ENCODE measurements around the gene SLC7A11.
"Not testable (repeated sequence)": the region's sequence is repeated elsewhere in the genome, so short reads cannot be mapped to it uniquely, and the experiment has no call there.

The SLC7A11 gene

DNA sequence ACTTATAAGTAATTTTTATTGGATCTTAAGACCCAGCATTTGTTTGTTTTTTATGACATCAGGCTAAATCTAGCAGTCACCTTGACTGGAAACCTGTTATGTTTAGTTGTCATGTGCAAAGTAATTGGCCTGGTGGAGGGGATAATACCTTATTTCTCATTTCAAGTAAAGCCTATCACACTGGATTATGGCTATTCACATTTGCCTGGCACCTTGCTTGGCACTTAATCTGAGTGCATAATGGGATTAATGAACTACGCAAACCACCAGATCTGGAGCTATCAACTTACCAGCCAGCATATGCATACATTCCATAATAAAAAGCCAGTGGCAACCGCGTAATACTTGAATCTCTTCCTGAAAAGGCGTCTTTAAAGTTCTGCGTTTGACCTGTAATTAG, 23.2 kb downstream of the SLC7A11 start:
- WGBS (ENCODE audit: extremely low coverage, insufficient coverage, insufficient read length) = no CpG with 5 or more reads among the region's 5 CpGs

DNA sequence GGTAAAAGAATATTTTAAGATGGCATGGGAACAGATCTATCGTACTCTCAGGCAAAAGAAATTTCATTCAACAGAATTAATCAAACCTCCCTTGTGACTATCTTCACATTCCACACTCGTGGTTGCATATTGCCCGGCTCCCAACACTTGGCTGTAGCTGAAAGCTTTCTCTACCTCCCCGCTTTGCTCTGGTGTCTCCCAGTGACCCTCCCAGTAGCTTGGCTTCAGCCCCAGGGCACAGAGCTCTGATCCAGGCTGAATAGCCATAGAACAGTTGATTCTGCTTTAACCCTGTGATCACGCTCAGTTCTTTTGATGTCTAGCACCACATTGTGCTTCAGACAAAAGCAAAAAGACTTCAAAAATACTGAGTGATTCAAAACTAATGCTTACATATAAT, 24.6 kb downstream of the SLC7A11 start:
- Histone ChIP-seq H3K27ac (ENCODE audit: low read depth, low read length) (no peak overlapping the region), H3K23ac (ENCODE audit: low read length) (no peak overlapping the region), H2BK120ac (ENCODE audit: insufficient read depth, low read length, poor library complexity) (no peak overlapping the region), H3K9ac (ENCODE audit: low read length) (no peak overlapping the region), H2AFZ (ENCODE audit: insufficient read depth, low read length, poor library complexity) (no peak overlapping the region), H2AK5ac (ENCODE audit: low read length) (no peak overlapping the region), H3K9me3 (ENCODE audit: insufficient read depth, low read depth, low read length) (no peaks in the 10 kb centered on the region), H3K4me3 (ENCODE audit: low read depth, low read length) (no peak overlapping the region), H3K4me2 (ENCODE audit: low read length) (no peak overlapping the region), H3K79me2 (ENCODE audit: control insufficient read depth, insufficient read depth, low read length, poor library complexity) (no peaks in the 10 kb centered on the region), H3K14ac (ENCODE audit: low read length) (no peak overlapping the region), H4K91ac (ENCODE audit: low read depth, low read length) (no peak overlapping the region), H2BK12ac (ENCODE audit: low read length) (no peak overlapping the region), H3K27me3 (ENCODE audit: insufficient read depth, low read length) (no peaks in the 10 kb centered on the region), H2BK5ac (ENCODE audit: low read depth, low read length, poor library complexity) (no peak overlapping the region), H3K4ac (ENCODE audit: low read depth, low read length) (no peak overlapping the region), H3K4me1 (ENCODE audit: control insufficient read depth in 1 of 2, insufficient read depth in 2 of 2, low read length in 2 of 2) (peaks cover 2 to 3% of the 10 kb centered on the region in 2 experiments), H4K12ac (ENCODE audit: low read depth, low read length) (no peak overlapping the region), H3K79me1 (ENCODE audit: low read length) (no peaks in the 10 kb centered on the region), H4K8ac (ENCODE audit: low read depth, low read length) (no peak overlapping the region), H3K36me3 (ENCODE audit: control insufficient read depth in 1 of 2, insufficient read depth in 2 of 2, low read length in 2 of 2) (no peaks in the 10 kb centered on the region), H3K18ac (ENCODE audit: low read length) (no peak overlapping the region)
- no peak for DNase-seq
- WGBS (ENCODE audit: extremely low coverage, insufficient coverage, insufficient read length) = no CpG with 5 or more reads among the region's 5 CpGs

More for the DNA sequence above, 23.2 kb downstream of the SLC7A11 start:
- H3K14ac ChIP-seq (ENCODE audit: low read length) = no peak overlapping the region
- H4K8ac ChIP-seq (ENCODE audit: low read depth, low read length) = no peak overlapping the region
- H2BK120ac ChIP-seq (ENCODE audit: insufficient read depth, low read length, poor library complexity) = no peak overlapping the region
- H3K4me1 ChIP-seq (ENCODE audit: control insufficient read depth in 1 of 2, insufficient read depth in 2 of 2, low read length in 2 of 2) = peaks cover 2 to 3% of the 10 kb centered on the region in 2 experiments
- H3K4me3 ChIP-seq (ENCODE audit: low read depth, low read length) = no peak overlapping the region
- H3K27ac ChIP-seq (ENCODE audit: low read depth, low read length) = no peak overlapping the region
- H3K9ac ChIP-seq (ENCODE audit: low read length) = no peak overlapping the region
- no peaks in the 10 kb centered on the region for H3K27me3 ChIP-seq (ENCODE audit: insufficient read depth, low read length)
- no peak overlapping the region for H4K12ac ChIP-seq (ENCODE audit: low read depth, low read length)
- no peak overlapping the region for H2AK5ac ChIP-seq (ENCODE audit: low read length)
- no peak overlapping the region for H3K23ac ChIP-seq (ENCODE audit: low read length)
- H2BK12ac ChIP-seq (ENCODE audit: low read length) = no peak overlapping the region
- no peak overlapping the region for H2BK5ac ChIP-seq (ENCODE audit: low read depth, low read length, poor library complexity)
- H3K79me2 ChIP-seq (ENCODE audit: control insufficient read depth, insufficient read depth, low read length, poor library complexity) = no peaks in the 10 kb centered on the region
- H3K36me3 ChIP-seq (ENCODE audit: control insufficient read depth in 1 of 2, insufficient read depth in 2 of 2, low read length in 2 of 2) = no peaks in the 10 kb centered on the region
- no peak overlapping the region for H4K91ac ChIP-seq (ENCODE audit: low read depth, low read length)
- no peak overlapping the region for H3K4ac ChIP-seq (ENCODE audit: low read depth, low read length)
- H3K18ac ChIP-seq (ENCODE audit: low read length) = no peak overlapping the region
- no peak for DNase-seq
- H2AFZ ChIP-seq (ENCODE audit: insufficient read depth, low read length, poor library complexity) = no peak overlapping the region
- H3K79me1 ChIP-seq (ENCODE audit: low read length) = no peaks in the 10 kb centered on the region
- no peak overlapping the region for H3K4me2 ChIP-seq (ENCODE audit: low read length)
- no peaks in the 10 kb centered on the region for H3K9me3 ChIP-seq (ENCODE audit: insufficient read depth, low read depth, low read length)

DNA sequence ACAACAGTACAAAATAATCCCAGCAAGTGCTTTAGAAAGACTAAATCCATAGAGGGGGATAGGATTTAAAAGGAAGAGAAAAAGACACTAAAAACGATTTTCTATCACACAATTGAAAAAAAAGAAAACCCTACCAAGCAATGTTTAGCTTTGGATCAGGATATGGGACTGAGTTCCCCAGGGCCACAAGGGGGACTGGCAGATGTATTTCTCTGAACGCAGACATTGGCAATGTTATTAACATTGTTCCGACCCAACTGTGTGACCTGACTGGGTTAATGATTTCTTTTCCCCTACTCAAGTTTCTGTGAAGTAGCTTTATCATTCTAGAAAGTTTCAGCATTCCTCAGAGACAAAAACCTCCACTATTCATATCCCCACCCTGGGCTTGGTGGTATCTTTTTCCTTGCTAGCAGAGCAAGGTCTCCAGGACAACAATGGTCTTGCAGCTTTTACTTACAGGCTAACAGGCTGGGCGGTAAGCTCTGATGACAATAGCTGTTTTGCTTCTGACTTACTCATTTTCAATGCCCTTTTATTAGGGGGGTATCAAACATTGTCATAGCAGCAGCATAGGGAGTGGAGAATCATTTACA, 25.8 kb downstream of the SLC7A11 start:
- no peaks in the 10 kb centered on the region for H3K79me2 ChIP-seq (ENCODE audit: control insufficient read depth, insufficient read depth, low read length, poor library complexity)
- no peak for DNase-seq
- no peak overlapping the region for H3K4me2 ChIP-seq (ENCODE audit: low read length)
- peaks cover 2 to 3% of the 10 kb centered on the region in 2 experiments for H3K4me1 ChIP-seq (ENCODE audit: control insufficient read depth in 1 of 2, insufficient read depth in 2 of 2, low read length in 2 of 2)
- H2BK5ac ChIP-seq (ENCODE audit: low read depth, low read length, poor library complexity) = no peak overlapping the region
- H2BK120ac ChIP-seq (ENCODE audit: insufficient read depth, low read length, poor library complexity) = no peak overlapping the region
- no peak overlapping the region for H2BK12ac ChIP-seq (ENCODE audit: low read length)
- H3K9me3 ChIP-seq (ENCODE audit: insufficient read depth, low read depth, low read length) = no peaks in the 10 kb centered on the region
- H3K27me3 ChIP-seq (ENCODE audit: insufficient read depth, low read length) = no peaks in the 10 kb centered on the region
- no peak overlapping the region for H2AK5ac ChIP-seq (ENCODE audit: low read length)
- H3K79me1 ChIP-seq (ENCODE audit: low read length) = no peaks in the 10 kb centered on the region
- no peak overlapping the region for H3K9ac ChIP-seq (ENCODE audit: low read length)
- H3K14ac ChIP-seq (ENCODE audit: low read length) = no peak overlapping the region
- no peak overlapping the region for H4K91ac ChIP-seq (ENCODE audit: low read depth, low read length)
- H3K36me3 ChIP-seq (ENCODE audit: control insufficient read depth in 1 of 2, insufficient read depth in 2 of 2, low read length in 2 of 2) = no peaks in the 10 kb centered on the region
- no peak overlapping the region for H3K18ac ChIP-seq (ENCODE audit: low read length)
- H3K23ac ChIP-seq (ENCODE audit: low read length) = no peak overlapping the region
- no CpG with 5 or more reads among the region's 4 CpGs for WGBS (ENCODE audit: extremely low coverage, insufficient coverage, insufficient read length)
- no peak overlapping the region for H3K27ac ChIP-seq (ENCODE audit: low read depth, low read length)
- H4K8ac ChIP-seq (ENCODE audit: low read depth, low read length) = no peak overlapping the region
- H3K4ac ChIP-seq (ENCODE audit: low read depth, low read length) = no peak overlapping the region
- H3K4me3 ChIP-seq (ENCODE audit: low read depth, low read length) = no peak overlapping the region
- H2AFZ ChIP-seq (ENCODE audit: insufficient read depth, low read length, poor library complexity) = no peak overlapping the region
- no peak overlapping the region for H4K12ac ChIP-seq (ENCODE audit: low read depth, low read length)

DNA sequence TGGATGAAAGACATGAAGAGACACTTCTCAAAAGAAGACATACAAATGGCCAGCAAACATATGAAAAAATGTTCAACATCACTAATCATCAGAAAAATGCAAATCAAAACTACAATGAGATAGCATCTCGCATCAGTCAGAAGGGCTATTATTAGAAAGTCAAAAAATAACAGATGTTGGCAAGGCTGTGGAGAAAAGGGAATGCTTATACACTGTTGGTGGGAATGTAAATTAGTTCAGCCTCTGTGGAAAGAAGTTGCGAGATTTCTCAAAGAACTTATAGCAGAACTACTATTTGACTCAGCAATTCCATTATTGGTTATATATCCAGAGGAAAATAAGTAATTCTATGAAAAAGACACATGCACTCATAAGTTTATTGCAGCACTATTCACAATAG, 31.6 kb downstream of the SLC7A11 start:
- not testable (repeated sequence) for H2AFZ ChIP-seq (ENCODE audit: insufficient read depth, low read length, poor library complexity); H3K4me2 ChIP-seq (ENCODE audit: low read length); H3K79me2 ChIP-seq (ENCODE audit: control insufficient read depth, insufficient read depth, low read length, poor library complexity); H4K8ac ChIP-seq (ENCODE audit: low read depth, low read length); H3K9me3 ChIP-seq (ENCODE audit: insufficient read depth, low read depth, low read length); H3K4ac ChIP-seq (ENCODE audit: low read depth, low read length); H3K36me3 ChIP-seq (ENCODE audit: control insufficient read depth in 1 of 2, insufficient read depth in 2 of 2, low read length in 2 of 2); H3K23ac ChIP-seq (ENCODE audit: low read length); H3K27ac ChIP-seq (ENCODE audit: low read depth, low read length); H3K9ac ChIP-seq (ENCODE audit: low read length); H2AK5ac ChIP-seq (ENCODE audit: low read length); H3K79me1 ChIP-seq (ENCODE audit: low read length); H2BK5ac ChIP-seq (ENCODE audit: low read depth, low read length, poor library complexity); DNase-seq; H4K12ac ChIP-seq (ENCODE audit: low read depth, low read length); H3K4me1 ChIP-seq (ENCODE audit: control insufficient read depth in 1 of 2, insufficient read depth in 2 of 2, low read length in 2 of 2); H4K91ac ChIP-seq (ENCODE audit: low read depth, low read length); H2BK12ac ChIP-seq (ENCODE audit: low read length); H3K27me3 ChIP-seq (ENCODE audit: insufficient read depth, low read length); H3K4me3 ChIP-seq (ENCODE audit: low read depth, low read length); H3K14ac ChIP-seq (ENCODE audit: low read length); H2BK120ac ChIP-seq (ENCODE audit: insufficient read depth, low read length, poor library complexity); H3K18ac ChIP-seq (ENCODE audit: low read length)
- no CpG with 5 or more reads among the region's 2 CpGs for WGBS (ENCODE audit: extremely low coverage, insufficient coverage, insufficient read length)
